CD4-positive, alpha-beta T cell (primary cell): ENCODE results near the gene ATP1B4. TPM values are rescaled to one million over a fixed set of nuclear protein-coding genes. Genes with fewer than 3 reads are reported as not detected.

ENCODE experiments used
- ATAC-seq: fragments of 200-7000 bp; cut with Tn5 transposase; one replicate; pipeline ENCODE4 v1.10.0; 2022; ENCODE audit warnings: mild to moderate bottlenecking; ENCODE audit not compliant: poor library complexity
- CTCF ChIA-PET: fragments of 350-600 bp; sonication (Branson Sonifier 250); formaldehyde crosslinking; loops from one replicate; lab custom pipeline; 2021; ENCODE audit warnings: antibody characterized with exemption, inconsistent platforms; lab: Charles Lee
- POLR2A ChIA-PET: fragments of 350-600 bp; sonication (Branson Sonifier 250); formaldehyde crosslinking; loops from one replicate; lab custom pipeline; 2021; ENCODE audit warnings: antibody characterized with exemption, inconsistent platforms; lab: Charles Lee
- DNase-seq, 14 experiments: peaks; one replicate each; pipeline ENCODE4 v3.0.0-alpha.2; 2013 to 2020; ENCODE audit warnings: mixed read lengths in 2 of 14
- H3K27ac ChIP-seq, 2 donors: one replicate each; pipeline versions ENCODE4 v1.5.1 to v1.7.0; 2013; ENCODE audit warnings: low read length in 2 of 2, low read depth in 1 of 2, mild to moderate bottlenecking in 1 of 2
- H3K27me3 ChIP-seq, 2 experiments: 1 replicate in 1 of 2; 2 replicates in 1 of 2; pipeline versions ENCODE4 v1.6.1 to v1.7.0; 2013; ENCODE audit warnings: low read length in 2 of 2, control low read depth in 1 of 2, mild to moderate bottlenecking in 1 of 2, moderate library complexity in 1 of 2; ENCODE audit not compliant: insufficient read depth in 2 of 2, control insufficient read depth in 1 of 2
- H3K36me3 ChIP-seq: one replicate; pipeline ENCODE4 v1.6.1; 2013; ENCODE audit warnings: low read length, control low read depth; ENCODE audit not compliant: insufficient read depth
- H3K4me1 ChIP-seq: one replicate; pipeline ENCODE4 v1.6.1; 2013; ENCODE audit warnings: low read length, control low read depth; ENCODE audit not compliant: insufficient read depth
- H3K4me3 ChIP-seq: one replicate; pipeline ENCODE4 v1.5.1; 2013; ENCODE audit warnings: mild to moderate bottlenecking, low read length, moderate library complexity
- H3K9me3 ChIP-seq, 2 experiments: 1 replicate in 1 of 2; 2 replicates in 1 of 2; pipeline versions ENCODE4 v1.6.1 to v1.7.0; 2013; ENCODE audit warnings: low read length in 2 of 2, mild to moderate bottlenecking in 2 of 2, control low read depth in 1 of 2, moderate library complexity in 1 of 2; ENCODE audit not compliant: control insufficient read depth in 1 of 2, insufficient read depth in 1 of 2
- H3K27ac Mint-ChIP-seq: one replicate; pipeline ENCODE4 v1.8.0; 2020; ENCODE audit warnings: mixed read lengths
- H3K27me3 Mint-ChIP-seq: one replicate; pipeline ENCODE4 v1.8.0; 2021; ENCODE audit warnings: mixed read lengths
- H3K36me3 Mint-ChIP-seq: one replicate; pipeline ENCODE4 v1.8.0; 2021; ENCODE audit warnings: low read depth, mixed read lengths
- H3K4me1 Mint-ChIP-seq: one replicate; pipeline ENCODE4 v1.8.0; 2021; ENCODE audit warnings: low read depth, mixed read lengths
- H3K4me3 Mint-ChIP-seq: one replicate; pipeline ENCODE4 v1.8.0; 2020; ENCODE audit warnings: mild to moderate bottlenecking, mixed read lengths
- H3K9me3 Mint-ChIP-seq: one replicate; pipeline ENCODE4 v1.8.0; 2020; ENCODE audit warnings: mixed read lengths
- intact Hi-C, 2 experiments: fragments of 100-400 bp; cut with DNase I in 1 of 2; cut with micrococcal nuclease in 1 of 2; formaldehyde crosslinking; loops; one replicate each; pipeline versions ENCODE4 v1.15.1 to v1.9.0; 2023 to 2025; cut with DNase I, micrococcal nuclease
- total RNA-seq, 174 experiments: library from RNA in 2 of 174; stranded (reverse) in 2 of 174; gene quantifications; one replicate each; pipeline ENCODE4 v1.2.3 and lab custom pipeline; 2021 to 2026
- TF ChIP-seq, protein P1 (sequence below): fragments of 200-600 bp; IDR thresholded peaks from one replicate; pipeline ENCODE4 v1.8.0; 2022; ENCODE audit warnings: antibody characterized with exemption, mild to moderate bottlenecking

ATP1B4 gene
- total RNA-seq, 2 experiments from 2014 or later, result not detected

DNA sequence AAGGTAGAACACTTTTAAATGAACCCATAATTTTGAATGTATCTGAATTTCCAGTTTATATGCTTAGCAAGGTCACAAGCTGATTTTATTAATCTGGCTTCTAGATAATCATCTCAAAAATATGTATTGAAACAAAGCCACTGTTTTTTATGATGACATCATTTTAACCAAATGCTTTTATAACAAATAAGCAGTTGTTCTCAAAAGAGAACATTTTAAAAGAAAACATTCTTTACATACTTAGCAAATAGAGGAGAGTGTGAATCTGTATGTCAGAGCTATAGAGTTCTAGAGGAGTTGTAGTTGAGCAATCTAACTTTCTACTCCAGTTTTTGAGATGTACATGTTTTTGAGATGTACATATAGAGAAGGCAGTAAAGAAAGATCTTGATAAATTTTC lies 64.7 kb downstream of the ATP1B4 start:
- H3K4me3 Mint-ChIP-seq, result no peak overlapping the region
- ATAC-seq (no peak), DNase-seq (no peak)
- intact Hi-C loops, result no loop called here
- no peaks in the 10 kb centered on the region for H3K4me1 ChIP-seq
- ChIA-PET CTCF (no interaction called here), POLR2A (no interaction called here)
- H3K4me3 ChIP-seq, result no peak overlapping the region
- H3K27ac ChIP-seq, result no peak overlapping the region
- H3K27me3 Mint-ChIP-seq, result no peaks in the 10 kb centered on the region
- H3K9me3 Mint-ChIP-seq, result no peaks in the 10 kb centered on the region
- TF ChIP-seq, protein P1, sequence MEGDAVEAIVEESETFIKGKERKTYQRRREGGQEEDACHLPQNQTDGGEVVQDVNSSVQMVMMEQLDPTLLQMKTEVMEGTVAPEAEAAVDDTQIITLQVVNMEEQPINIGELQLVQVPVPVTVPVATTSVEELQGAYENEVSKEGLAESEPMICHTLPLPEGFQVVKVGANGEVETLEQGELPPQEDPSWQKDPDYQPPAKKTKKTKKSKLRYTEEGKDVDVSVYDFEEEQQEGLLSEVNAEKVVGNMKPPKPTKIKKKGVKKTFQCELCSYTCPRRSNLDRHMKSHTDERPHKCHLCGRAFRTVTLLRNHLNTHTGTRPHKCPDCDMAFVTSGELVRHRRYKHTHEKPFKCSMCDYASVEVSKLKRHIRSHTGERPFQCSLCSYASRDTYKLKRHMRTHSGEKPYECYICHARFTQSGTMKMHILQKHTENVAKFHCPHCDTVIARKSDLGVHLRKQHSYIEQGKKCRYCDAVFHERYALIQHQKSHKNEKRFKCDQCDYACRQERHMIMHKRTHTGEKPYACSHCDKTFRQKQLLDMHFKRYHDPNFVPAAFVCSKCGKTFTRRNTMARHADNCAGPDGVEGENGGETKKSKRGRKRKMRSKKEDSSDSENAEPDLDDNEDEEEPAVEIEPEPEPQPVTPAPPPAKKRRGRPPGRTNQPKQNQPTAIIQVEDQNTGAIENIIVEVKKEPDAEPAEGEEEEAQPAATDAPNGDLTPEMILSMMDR, result no peak
- peaks cover 7% of the 10 kb centered on the region for H3K4me1 Mint-ChIP-seq
- peak overlapping the region; percentile 30 for H3K27ac Mint-ChIP-seq
- no peaks in the 10 kb centered on the region for H3K9me3 ChIP-seq
- no peaks in the 10 kb centered on the region for H3K36me3 ChIP-seq
- no peaks in the 10 kb centered on the region for H3K27me3 ChIP-seq
- H3K36me3 Mint-ChIP-seq, result peaks cover 4% of the 10 kb centered on the region

DNA sequence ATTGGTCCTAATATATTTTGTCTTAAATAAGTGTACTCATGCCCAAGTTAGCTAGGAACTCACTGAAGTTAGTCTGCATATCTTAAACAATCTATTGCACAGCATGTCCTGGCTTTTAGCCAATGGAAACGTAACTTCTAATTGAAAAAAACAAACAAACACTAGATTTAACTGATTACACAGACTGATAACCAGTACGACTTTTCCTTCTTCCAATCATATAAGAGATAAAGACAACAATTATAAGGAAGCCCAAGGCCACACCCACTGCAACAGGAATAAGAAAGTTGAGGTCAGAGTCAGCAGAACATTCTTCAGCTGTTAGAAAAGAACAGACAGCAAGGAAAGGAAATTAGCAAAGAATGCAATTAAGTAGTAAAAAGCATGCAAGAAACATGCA lies 66.4 kb downstream of the ATP1B4 start:
- no peaks in the 10 kb centered on the region for H3K36me3 ChIP-seq
- POLR2A ChIA-PET, result no interaction called here
- ATAC-seq (no peak), DNase-seq (peak in 3 of 14 experiments; percentile 0 to 10 (median 1))
- Mint-ChIP-seq H3K36me3 (peaks cover 21% of the 10 kb centered on the region), H3K9me3 (no peaks in the 10 kb centered on the region), H3K27me3 (no peaks in the 10 kb centered on the region), H3K27ac (peak overlapping the region; percentile 9), H3K4me1 (peaks cover 7% of the 10 kb centered on the region), H3K4me3 (no peak overlapping the region)
- no peaks in the 10 kb centered on the region for H3K9me3 ChIP-seq
- CTCF ChIA-PET, result no interaction called here
- no peaks in the 10 kb centered on the region for H3K4me1 ChIP-seq
- TF ChIP-seq, protein P1, result no peak
- H3K4me3 ChIP-seq, result no peak overlapping the region
- intact Hi-C loops, result no loop called here
- H3K27me3 ChIP-seq, result no peaks in the 10 kb centered on the region
- H3K27ac ChIP-seq, result no peak overlapping the region

DNA sequence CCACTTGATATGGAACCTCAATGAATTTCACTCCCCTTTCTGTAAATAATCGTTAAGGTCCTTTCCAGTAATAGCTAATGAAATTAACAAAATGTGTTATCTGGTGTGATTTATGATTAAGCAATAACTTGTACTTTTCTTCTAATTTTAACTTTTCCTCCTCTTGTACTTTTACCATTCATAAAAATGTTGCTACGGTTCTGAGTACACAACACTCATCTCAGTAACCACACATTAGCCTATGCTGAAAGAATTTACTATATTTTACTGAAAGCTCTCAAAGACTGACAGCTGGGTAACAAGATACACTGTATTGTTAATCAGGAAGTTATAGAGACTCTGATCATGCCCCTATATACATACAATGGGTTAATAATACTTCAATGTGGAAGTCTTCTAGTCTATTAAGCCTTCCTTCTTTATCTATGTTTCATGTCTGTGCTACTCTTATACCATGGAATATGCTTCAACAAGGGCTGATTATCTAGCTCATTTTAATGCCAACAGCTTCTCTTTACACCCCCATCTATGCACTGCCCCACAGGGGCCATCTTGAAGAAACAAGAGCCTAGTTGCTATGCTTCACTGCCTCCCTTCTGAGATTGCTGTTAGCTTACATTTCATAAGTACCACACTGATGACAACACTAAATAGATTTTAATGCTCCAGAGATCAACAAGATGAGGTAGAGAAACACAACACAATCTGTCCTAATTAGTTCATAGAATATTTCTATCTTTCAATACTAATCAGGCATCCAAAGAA lies 68.1 kb downstream of the ATP1B4 start:
- TF ChIP-seq, protein P1, result no peak
- H3K27me3 ChIP-seq, result no peaks in the 10 kb centered on the region
- no peaks in the 10 kb centered on the region for H3K36me3 ChIP-seq
- H3K4me1 Mint-ChIP-seq, result peaks cover 7% of the 10 kb centered on the region
- ChIA-PET POLR2A (interaction anchor here (1.4 kb wide), 1 partner anchor 27 kb away, joined by 3 read pairs; no protein-coding TSS in a partner anchor), CTCF (no interaction called here)
- H3K4me3 Mint-ChIP-seq, result no peak overlapping the region
- H3K9me3 Mint-ChIP-seq, result no peaks in the 10 kb centered on the region
- no peaks in the 10 kb centered on the region for H3K9me3 ChIP-seq
- H3K4me1 ChIP-seq, result no peaks in the 10 kb centered on the region
- peaks cover 24% of the 10 kb centered on the region for H3K36me3 Mint-ChIP-seq
- no peak for ATAC-seq
- H3K27me3 Mint-ChIP-seq, result no peaks in the 10 kb centered on the region
- intact Hi-C loops, result no loop called here
- no peak overlapping the region for H3K27ac ChIP-seq
- no peak overlapping the region for H3K27ac Mint-ChIP-seq
- no peak for DNase-seq
- H3K4me3 ChIP-seq, result no peak overlapping the region

Other genes with a start within 250 kb of the ATP1B4 start
- under 1 TPM in 1 of 2 experiments, not detected in 1; 0.45 TPM for gene RHOXF1, start 246.2 kb upstream of the ATP1B4 start, total RNA-seq
- not detected for gene RHOXF2, start 203.5 kb upstream of the ATP1B4 start, total RNA-seq
- 10 to 100 TPM; 31.6 to 32.7 TPM for gene ZBTB33, start 111.3 kb upstream of the ATP1B4 start, total RNA-seq
- gene TMEM255A, start 50.6 kb upstream of the ATP1B4 start, total RNA-seq, result not detected
- gene LAMP2, start 107.2 kb downstream of the ATP1B4 start, total RNA-seq, result 10 to 100 TPM; 13.4 to 15.4 TPM
- gene CUL4B, start 198.9 kb downstream of the ATP1B4 start, total RNA-seq, result 10 to 100 TPM; 32.1 to 34.1 TPM
- 10 to 100 TPM; 10.1 to 10.9 TPM for gene MCTS1, start 242.0 kb downstream of the ATP1B4 start, total RNA-seq